GM21526 (cell line): Measurements from ENCODE around the gene CHMP5.

Experiments used
- ATAC-seq: cut with Tn5 transposase; IDR thresholded peaks from one replicate; pipeline ENCODE4 v1.9.1; 2021; ENCODE audit warnings: moderate library complexity; ENCODE audit not compliant: unreplicated experiment, low FRiP score

The CHMP5 gene

GRCh38 chr9:33242609-33243134 is 22.2 kb upstream of the CHMP5 start:
- no peak for ATAC-seq

GRCh38 chr9:33244137-33244784 is 20.6 kb upstream of the CHMP5 start:
- no peak for ATAC-seq

- ATAC-seq, result no peak
Measured at GRCh38 chr9:33245341-33245740, 19.5 kb upstream of the CHMP5 start.

GRCh38 chr9:33246269-33246860 is 18.5 kb upstream of the CHMP5 start:
- no peak for ATAC-seq

GRCh38 chr9:33248606-33249005 is 16.2 kb upstream of the CHMP5 start:
- ATAC-seq, result no peak

- peak; percentile 38 for ATAC-seq
Measured at GRCh38 chr9:33249087-33249658, 15.7 kb upstream of the CHMP5 start.

GRCh38 chr9:33249983-33250382 is 14.9 kb upstream of the CHMP5 start:
- no peak for ATAC-seq

GRCh38 chr9:33250458-33250995 is 14.3 kb upstream of the CHMP5 start:
- ATAC-seq, result no peak

GRCh38 chr9:33254211-33254610 is 10.6 kb upstream of the CHMP5 start:
- no peak for ATAC-seq

- ATAC-seq, result no peak
Measured at GRCh38 chr9:33255014-33255413, 9.8 kb upstream of the CHMP5 start.

GRCh38 chr9:33255471-33255870 is 9.4 kb upstream of the CHMP5 start:
- no peak for ATAC-seq

GRCh38 chr9:33256236-33256635 is 8.6 kb upstream of the CHMP5 start:
- no peak for ATAC-seq

- no peak for ATAC-seq
Measured at GRCh38 chr9:33257276-33257675, 7.6 kb upstream of the CHMP5 start.

- ATAC-seq, result no peak
Measured at GRCh38 chr9:33260372-33260771, 4.5 kb upstream of the CHMP5 start.

GRCh38 chr9:33263131-33264002 is 1.5 kb upstream of the CHMP5 start:
- ATAC-seq, result peak; percentile 6

GRCh38 chr9:33264003-33264472 is 811 bp upstream of the CHMP5 start:
- peak; percentile 28 for ATAC-seq

- ATAC-seq, result no peak
Measured at GRCh38 chr9:33265211-33265865, 489 bp downstream of the CHMP5 start.

GRCh38 chr9:33267151-33267767 is 2.4 kb downstream of the CHMP5 start:
- no peak for ATAC-seq

GRCh38 chr9:33270146-33270545 is 5.3 kb downstream of the CHMP5 start:
- ATAC-seq, result no peak

GRCh38 chr9:33272061-33272460 is 7.2 kb downstream of the CHMP5 start:
- ATAC-seq, result no peak
